ENCODE results near the gene ADGRF5.

ADGRF5 gene

GRCh38 chr6:46865221-46865620 is 56.5 kb downstream of the ADGRF5 start:
- Histone ChIP-seq H3K9me3 (ENCODE audit: control insufficient read depth, insufficient read depth, low read length) (no peaks in the 10 kb centered on the region), H3K27ac (ENCODE audit: low read depth, low read length) (no peak overlapping the region), H3K4me2 (ENCODE audit: low read length) (no peak overlapping the region), H3K4me1 (ENCODE audit: control insufficient read depth, low read length) (no peaks in the 10 kb centered on the region), H3K79me2 (ENCODE audit: control insufficient read depth, low read length) (no peaks in the 10 kb centered on the region), H3F3A (ENCODE audit: control insufficient read depth, insufficient read depth) (no peaks in the 10 kb centered on the region), H3K9me2 (replicated peaks; ENCODE audit: control insufficient read depth, low read length) (no peaks in the 10 kb centered on the region), H3K4me3 (ENCODE audit: low read length) (no peak overlapping the region), H4K20me1 (ENCODE audit: control insufficient read depth, insufficient read depth, low read depth, low read length) (no peaks in the 10 kb centered on the region), H3K27me3 (ENCODE audit: control insufficient read depth, low read length) (0 out of 2 replicates have a peak, but pooled peaks cover 6% of the 10 kb centered on the region), H3K36me3 (ENCODE audit: control insufficient read depth, low read length) (no peaks in the 10 kb centered on the region)
- TF ChIP-seq EZH2phosphoT487 (IDR thresholded peaks at IDR 0.05; ENCODE audit: borderline replicate concordance, low read length) = no peak
- TF ChIP-seq, protein P1, sequence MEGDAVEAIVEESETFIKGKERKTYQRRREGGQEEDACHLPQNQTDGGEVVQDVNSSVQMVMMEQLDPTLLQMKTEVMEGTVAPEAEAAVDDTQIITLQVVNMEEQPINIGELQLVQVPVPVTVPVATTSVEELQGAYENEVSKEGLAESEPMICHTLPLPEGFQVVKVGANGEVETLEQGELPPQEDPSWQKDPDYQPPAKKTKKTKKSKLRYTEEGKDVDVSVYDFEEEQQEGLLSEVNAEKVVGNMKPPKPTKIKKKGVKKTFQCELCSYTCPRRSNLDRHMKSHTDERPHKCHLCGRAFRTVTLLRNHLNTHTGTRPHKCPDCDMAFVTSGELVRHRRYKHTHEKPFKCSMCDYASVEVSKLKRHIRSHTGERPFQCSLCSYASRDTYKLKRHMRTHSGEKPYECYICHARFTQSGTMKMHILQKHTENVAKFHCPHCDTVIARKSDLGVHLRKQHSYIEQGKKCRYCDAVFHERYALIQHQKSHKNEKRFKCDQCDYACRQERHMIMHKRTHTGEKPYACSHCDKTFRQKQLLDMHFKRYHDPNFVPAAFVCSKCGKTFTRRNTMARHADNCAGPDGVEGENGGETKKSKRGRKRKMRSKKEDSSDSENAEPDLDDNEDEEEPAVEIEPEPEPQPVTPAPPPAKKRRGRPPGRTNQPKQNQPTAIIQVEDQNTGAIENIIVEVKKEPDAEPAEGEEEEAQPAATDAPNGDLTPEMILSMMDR (IDR thresholded peaks at IDR 0.05; ENCODE audit: low read depth, low read length, poor library complexity, severe bottlenecking) = no peak

DNA sequence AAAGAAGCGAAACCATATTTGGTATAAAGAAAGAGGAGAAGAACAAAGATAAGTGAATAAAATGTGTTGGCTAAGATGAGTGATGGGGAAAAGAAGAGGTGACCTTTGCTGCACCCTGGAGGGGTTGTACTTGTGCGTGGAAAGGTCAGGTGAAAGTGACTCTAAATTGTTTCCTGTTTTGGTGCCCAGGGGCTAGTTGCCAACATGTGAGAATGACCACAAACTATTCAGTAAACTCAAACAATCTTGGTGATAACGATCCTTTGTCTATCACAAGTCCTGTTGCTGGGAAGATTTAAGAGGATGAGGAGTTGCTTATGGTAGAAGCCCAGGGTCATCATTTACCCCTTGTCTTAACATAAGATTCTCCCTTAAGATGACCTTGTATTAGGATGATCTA is 57.9 kb downstream of the ADGRF5 start:
- H3F3A ChIP-seq (ENCODE audit: control insufficient read depth, insufficient read depth) = no peaks in the 10 kb centered on the region

GRCh38 chr6:46862381-46862780 is 59.4 kb downstream of the ADGRF5 start:
- no peak overlapping the region for H3K27ac ChIP-seq (ENCODE audit: low read depth, low read length)
- H3K79me2 ChIP-seq (ENCODE audit: control insufficient read depth, low read length) = no peaks in the 10 kb centered on the region
- no peaks in the 10 kb centered on the region for H3K36me3 ChIP-seq (ENCODE audit: control insufficient read depth, low read length)
- no peak overlapping the region for H3K4me3 ChIP-seq (ENCODE audit: low read length)
- no peak overlapping the region for H3K4me2 ChIP-seq (ENCODE audit: low read length)
- 0 out of 2 replicates have a peak, but pooled peaks cover 6% of the 10 kb centered on the region for H3K27me3 ChIP-seq (ENCODE audit: control insufficient read depth, low read length)
- no peaks in the 10 kb centered on the region for H3F3A ChIP-seq (ENCODE audit: control insufficient read depth, insufficient read depth)
- TF ChIP-seq EZH2phosphoT487 (IDR thresholded peaks at IDR 0.05; ENCODE audit: borderline replicate concordance, low read length) = no peak
- TF ChIP-seq, protein P1 (IDR thresholded peaks at IDR 0.05; ENCODE audit: low read depth, low read length, poor library complexity, severe bottlenecking) = no peak
- H3K9me3 ChIP-seq (ENCODE audit: control insufficient read depth, insufficient read depth, low read length) = no peaks in the 10 kb centered on the region
- H3K9me2 ChIP-seq (replicated peaks; ENCODE audit: control insufficient read depth, low read length) = no peaks in the 10 kb centered on the region
- H3K4me1 ChIP-seq (ENCODE audit: control insufficient read depth, low read length) = no peaks in the 10 kb centered on the region
- no peaks in the 10 kb centered on the region for H4K20me1 ChIP-seq (ENCODE audit: control insufficient read depth, insufficient read depth, low read depth, low read length)

More for the DNA sequence above, 57.9 kb downstream of the ADGRF5 start:
- H3K4me2 ChIP-seq (ENCODE audit: low read length) = no peak overlapping the region
- H3K27ac ChIP-seq (ENCODE audit: low read depth, low read length) = no peak overlapping the region
- H4K20me1 ChIP-seq (ENCODE audit: control insufficient read depth, insufficient read depth, low read depth, low read length) = no peaks in the 10 kb centered on the region
- H3K4me1 ChIP-seq (ENCODE audit: control insufficient read depth, low read length) = no peaks in the 10 kb centered on the region
- H3K9me2 ChIP-seq (replicated peaks; ENCODE audit: control insufficient read depth, low read length) = no peaks in the 10 kb centered on the region
- no peaks in the 10 kb centered on the region for H3K9me3 ChIP-seq (ENCODE audit: control insufficient read depth, insufficient read depth, low read length)
- H3K79me2 ChIP-seq (ENCODE audit: control insufficient read depth, low read length) = no peaks in the 10 kb centered on the region
- TF ChIP-seq, protein P1 (IDR thresholded peaks at IDR 0.05; ENCODE audit: low read depth, low read length, poor library complexity, severe bottlenecking) = no peak
- TF ChIP-seq EZH2phosphoT487 (IDR thresholded peaks at IDR 0.05; ENCODE audit: borderline replicate concordance, low read length) = no peak
- H3K36me3 ChIP-seq (ENCODE audit: control insufficient read depth, low read length) = no peaks in the 10 kb centered on the region
- H3K27me3 ChIP-seq (ENCODE audit: control insufficient read depth, low read length) = 0 out of 2 replicates have a peak, but pooled peaks cover 6% of the 10 kb centered on the region
- no peak overlapping the region for H3K4me3 ChIP-seq (ENCODE audit: low read length)
